ENCODE data around the gene CEP112. TPM values are rescaled to one million over a fixed set of nuclear protein-coding genes. Genes with fewer than 3 reads are reported as not detected.

The CEP112 gene
- total and polyA plus RNA-seq, 2 donors: 4.6 to 8.5 TPM

GRCh38 chr17:66185862-66186261 is 6.1 kb downstream of the CEP112 start:
- WGBS: 97% methylated on average over 4 of the region's 4 CpGs
- H3K36me3 ChIP-seq (ENCODE audit: control insufficient read depth in 2 of 2, insufficient read depth in 2 of 2, low read length in 1 of 2): no peaks in the 10 kb centered on the region

GRCh38 chr17:66184392-66184791 is 7.5 kb downstream of the CEP112 start:
- no peaks in the 10 kb centered on the region for H3K9me3 ChIP-seq (ENCODE audit: control insufficient read depth in 2 of 2, insufficient read depth in 1 of 2, low read length in 1 of 2)
- DNase-seq (ENCODE audit: low read depth in 6 of 9, low spot score in 9 of 9): no peak
- H3K27me3 ChIP-seq (ENCODE audit: control insufficient read depth in 2 of 2, insufficient read depth in 1 of 2, low read length in 1 of 2): no peaks in the 10 kb centered on the region
- H3K4me3 ChIP-seq (ENCODE audit: low read length in 2 of 2): no peak overlapping the region
- 99% methylated on average over 1 of the region's 1 CpG for WGBS
- no peaks in the 10 kb centered on the region for H3K4me1 ChIP-seq (ENCODE audit: control insufficient read depth in 2 of 2, insufficient read depth in 2 of 2, low read length in 2 of 2)
- H3K36me3 ChIP-seq (ENCODE audit: control insufficient read depth in 2 of 2, insufficient read depth in 2 of 2, low read length in 1 of 2): no peaks in the 10 kb centered on the region
- no peak overlapping the region for H3K27ac ChIP-seq (ENCODE audit: low read depth in 1 of 2, low read length in 1 of 2)

More at GRCh38 chr17:66185862-66186261, 6.1 kb downstream of the CEP112 start:
- Histone ChIP-seq H3K27ac (ENCODE audit: low read depth in 1 of 2, low read length in 1 of 2) (no peak overlapping the region), H3K27me3 (ENCODE audit: control insufficient read depth in 2 of 2, insufficient read depth in 1 of 2, low read length in 1 of 2) (no peaks in the 10 kb centered on the region), H3K4me3 (ENCODE audit: low read length in 2 of 2) (no peak overlapping the region), H3K9me3 (ENCODE audit: control insufficient read depth in 2 of 2, insufficient read depth in 1 of 2, low read length in 1 of 2) (no peaks in the 10 kb centered on the region), H3K4me1 (ENCODE audit: control insufficient read depth in 2 of 2, insufficient read depth in 2 of 2, low read length in 2 of 2) (peaks cover under 1 to 1% of the 10 kb centered on the region in 2 donors)
- no peak for DNase-seq (ENCODE audit: low read depth in 6 of 9, low spot score in 9 of 9)

- H3K27ac ChIP-seq (ENCODE audit: low read depth in 1 of 2, low read length in 1 of 2): no peak overlapping the region
- no peak for DNase-seq (ENCODE audit: low read depth in 6 of 9, low spot score in 9 of 9)
Observed at GRCh38 chr17:66183529-66183928, 8.4 kb downstream of the CEP112 start.

GRCh38 chr17:66178642-66179041 is 13.3 kb downstream of the CEP112 start:
- Histone ChIP-seq H3K27ac (ENCODE audit: low read depth in 1 of 2, low read length in 1 of 2) (no peak overlapping the region), H3K27me3 (ENCODE audit: control insufficient read depth in 2 of 2, insufficient read depth in 1 of 2, low read length in 1 of 2) (no peaks in the 10 kb centered on the region), H3K4me3 (ENCODE audit: low read length in 2 of 2) (no peak overlapping the region), H3K9me3 (ENCODE audit: control insufficient read depth in 2 of 2, insufficient read depth in 1 of 2, low read length in 1 of 2) (no peaks in the 10 kb centered on the region), H3K36me3 (ENCODE audit: control insufficient read depth in 2 of 2, insufficient read depth in 2 of 2, low read length in 1 of 2) (no peaks in the 10 kb centered on the region), H3K4me1 (ENCODE audit: control insufficient read depth in 2 of 2, insufficient read depth in 2 of 2, low read length in 2 of 2) (no peaks in the 10 kb centered on the region)
- WGBS: 96% methylated on average over 4 of the region's 4 CpGs
- no peak for DNase-seq (ENCODE audit: low read depth in 6 of 9, low spot score in 9 of 9)

More at GRCh38 chr17:66183529-66183928, 8.4 kb downstream of the CEP112 start:
- H3K27me3 ChIP-seq (ENCODE audit: control insufficient read depth in 2 of 2, insufficient read depth in 1 of 2, low read length in 1 of 2): no peaks in the 10 kb centered on the region
- no peaks in the 10 kb centered on the region for H3K9me3 ChIP-seq (ENCODE audit: control insufficient read depth in 2 of 2, insufficient read depth in 1 of 2, low read length in 1 of 2)
- no peaks in the 10 kb centered on the region for H3K4me1 ChIP-seq (ENCODE audit: control insufficient read depth in 2 of 2, insufficient read depth in 2 of 2, low read length in 2 of 2)
- H3K4me3 ChIP-seq (ENCODE audit: low read length in 2 of 2): no peak overlapping the region
- H3K36me3 ChIP-seq (ENCODE audit: control insufficient read depth in 2 of 2, insufficient read depth in 2 of 2, low read length in 1 of 2): no peaks in the 10 kb centered on the region

- H3K36me3 ChIP-seq (ENCODE audit: control insufficient read depth in 2 of 2, insufficient read depth in 2 of 2, low read length in 1 of 2): no peaks in the 10 kb centered on the region
- no peaks in the 10 kb centered on the region for H3K9me3 ChIP-seq (ENCODE audit: control insufficient read depth in 2 of 2, insufficient read depth in 1 of 2, low read length in 1 of 2)
- no peaks in the 10 kb centered on the region for H3K27me3 ChIP-seq (ENCODE audit: control insufficient read depth in 2 of 2, insufficient read depth in 1 of 2, low read length in 1 of 2)
- no peak overlapping the region for H3K27ac ChIP-seq (ENCODE audit: low read depth in 1 of 2, low read length in 1 of 2)
- no peak overlapping the region for H3K4me3 ChIP-seq (ENCODE audit: low read length in 2 of 2)
- H3K4me1 ChIP-seq (ENCODE audit: control insufficient read depth in 2 of 2, insufficient read depth in 2 of 2, low read length in 2 of 2): no peaks in the 10 kb centered on the region
- DNase-seq (ENCODE audit: low read depth in 6 of 9, low spot score in 9 of 9): no peak
Observed at GRCh38 chr17:66177048-66177447, 14.9 kb downstream of the CEP112 start.

- 93% methylated on average over 1 of the region's 1 CpG for WGBS
- Histone ChIP-seq H3K27ac (ENCODE audit: low read depth in 1 of 2, low read length in 1 of 2) (no peak overlapping the region), H3K9me3 (ENCODE audit: control insufficient read depth in 2 of 2, insufficient read depth in 1 of 2, low read length in 1 of 2) (no peaks in the 10 kb centered on the region), H3K27me3 (ENCODE audit: control insufficient read depth in 2 of 2, insufficient read depth in 1 of 2, low read length in 1 of 2) (no peaks in the 10 kb centered on the region), H3K36me3 (ENCODE audit: control insufficient read depth in 2 of 2, insufficient read depth in 2 of 2, low read length in 1 of 2) (no peaks in the 10 kb centered on the region), H3K4me3 (ENCODE audit: low read length in 2 of 2) (no peak overlapping the region), H3K4me1 (ENCODE audit: control insufficient read depth in 2 of 2, insufficient read depth in 2 of 2, low read length in 2 of 2) (no peaks in the 10 kb centered on the region)
- DNase-seq (ENCODE audit: low read depth in 6 of 9, low spot score in 9 of 9): no peak
Observed at GRCh38 chr17:66175892-66176291, 16.0 kb downstream of the CEP112 start.

GRCh38 chr17:66172691-66173223 is 19.2 kb downstream of the CEP112 start:
- no peaks in the 10 kb centered on the region for H3K36me3 ChIP-seq (ENCODE audit: control insufficient read depth in 2 of 2, insufficient read depth in 2 of 2, low read length in 1 of 2)
- H3K4me3 ChIP-seq (ENCODE audit: low read length in 2 of 2): no peak overlapping the region
- no peaks in the 10 kb centered on the region for H3K9me3 ChIP-seq (ENCODE audit: control insufficient read depth in 2 of 2, insufficient read depth in 1 of 2, low read length in 1 of 2)
- no peak overlapping the region for H3K27ac ChIP-seq (ENCODE audit: low read depth in 1 of 2, low read length in 1 of 2)
- DNase-seq (ENCODE audit: low read depth in 6 of 9, low spot score in 9 of 9): no peak
- no peaks in the 10 kb centered on the region for H3K4me1 ChIP-seq (ENCODE audit: control insufficient read depth in 2 of 2, insufficient read depth in 2 of 2, low read length in 2 of 2)
- WGBS: 96% methylated on average over 2 of the region's 2 CpGs
- no peaks in the 10 kb centered on the region for H3K27me3 ChIP-seq (ENCODE audit: control insufficient read depth in 2 of 2, insufficient read depth in 1 of 2, low read length in 1 of 2)

- Histone ChIP-seq H3K27me3 (ENCODE audit: control insufficient read depth in 2 of 2, insufficient read depth in 1 of 2, low read length in 1 of 2) (no peaks in the 10 kb centered on the region), H3K27ac (ENCODE audit: low read depth in 1 of 2, low read length in 1 of 2) (no peak overlapping the region), H3K4me1 (ENCODE audit: control insufficient read depth in 2 of 2, insufficient read depth in 2 of 2, low read length in 2 of 2) (no peaks in the 10 kb centered on the region), H3K9me3 (ENCODE audit: control insufficient read depth in 2 of 2, insufficient read depth in 1 of 2, low read length in 1 of 2) (no peaks in the 10 kb centered on the region), H3K36me3 (ENCODE audit: control insufficient read depth in 2 of 2, insufficient read depth in 2 of 2, low read length in 1 of 2) (no peaks in the 10 kb centered on the region), H3K4me3 (ENCODE audit: low read length in 2 of 2) (no peak overlapping the region)
- 95% methylated on average over 5 of the region's 5 CpGs for WGBS
- DNase-seq (ENCODE audit: low read depth in 6 of 9, low spot score in 9 of 9): no peak
Observed at GRCh38 chr17:66172144-66172543, 19.8 kb downstream of the CEP112 start.

GRCh38 chr17:66171692-66172091 is 20.2 kb downstream of the CEP112 start:
- Histone ChIP-seq H3K4me1 (ENCODE audit: control insufficient read depth in 2 of 2, insufficient read depth in 2 of 2, low read length in 2 of 2) (no peaks in the 10 kb centered on the region), H3K27me3 (ENCODE audit: control insufficient read depth in 2 of 2, insufficient read depth in 1 of 2, low read length in 1 of 2) (no peaks in the 10 kb centered on the region), H3K27ac (ENCODE audit: low read depth in 1 of 2, low read length in 1 of 2) (no peak overlapping the region), H3K4me3 (ENCODE audit: low read length in 2 of 2) (no peak overlapping the region), H3K36me3 (ENCODE audit: control insufficient read depth in 2 of 2, insufficient read depth in 2 of 2, low read length in 1 of 2) (no peaks in the 10 kb centered on the region), H3K9me3 (ENCODE audit: control insufficient read depth in 2 of 2, insufficient read depth in 1 of 2, low read length in 1 of 2) (no peaks in the 10 kb centered on the region)
- WGBS: 90% methylated on average over 3 of the region's 3 CpGs
- no peak for DNase-seq (ENCODE audit: low read depth in 6 of 9, low spot score in 9 of 9)

- Histone ChIP-seq H3K9me3 (ENCODE audit: control insufficient read depth in 2 of 2, insufficient read depth in 1 of 2, low read length in 1 of 2) (no peaks in the 10 kb centered on the region), H3K4me1 (ENCODE audit: control insufficient read depth in 2 of 2, insufficient read depth in 2 of 2, low read length in 2 of 2) (no peaks in the 10 kb centered on the region), H3K27ac (ENCODE audit: low read depth in 1 of 2, low read length in 1 of 2) (no peak overlapping the region), H3K4me3 (ENCODE audit: low read length in 2 of 2) (no peak overlapping the region), H3K27me3 (ENCODE audit: control insufficient read depth in 2 of 2, insufficient read depth in 1 of 2, low read length in 1 of 2) (no peaks in the 10 kb centered on the region), H3K36me3 (ENCODE audit: control insufficient read depth in 2 of 2, insufficient read depth in 2 of 2, low read length in 1 of 2) (no peaks in the 10 kb centered on the region)
- no peak for DNase-seq (ENCODE audit: low read depth in 6 of 9, low spot score in 9 of 9)
Observed at GRCh38 chr17:66171172-66171571, 20.8 kb downstream of the CEP112 start.

Data from thymus (tissue), 11 donors.